Heart left ventricle (tissue), 16 donors: Measurements from ENCODE around the gene KCNQ1. TPM values are rescaled to one million over a fixed set of nuclear protein-coding genes. Genes with fewer than 3 reads are reported as not detected.

ENCODE experiments used
- ATAC-seq, 4 donors: fragments of 200-7000 bp; cut with Tn5 transposase; one replicate each; pipeline ENCODE4 v1.9.1; 2020 to 2022; ENCODE audit warnings: moderate library complexity in 4 of 4, mild to moderate bottlenecking in 3 of 4, moderate number of reproducible peaks in 1 of 4
- DNase-seq, 5 donors: peaks; one replicate each; pipeline ENCODE4 v3.0.0-alpha.2; 2020
- H3K27ac ChIP-seq, 12 donors: fragments of 200-600 bp; sonication (generic) in 4 of 12; one replicate each; pipeline versions ENCODE4 v1.5.0 to v1.8.0; 2016 to 2022; ENCODE audit warnings: mild to moderate bottlenecking in 2 of 12
- H3K27me3 ChIP-seq, 9 donors: fragments of 200-600 bp; sonication (generic) in 2 of 9; one replicate each; pipeline versions ENCODE4 v1.5.1 to v1.8.0; 2016 to 2022; ENCODE audit warnings: mild to moderate bottlenecking in 3 of 9
- H3K36me3 ChIP-seq, 9 donors: fragments of 200-600 bp; sonication (generic) in 2 of 9; one replicate each; pipeline versions ENCODE4 v1.5.0 to v1.8.0; 2018 to 2022; ENCODE audit warnings: mild to moderate bottlenecking in 2 of 9
- H3K4me1 ChIP-seq, 12 donors: fragments of 200-600 bp; sonication (generic) in 4 of 12; one replicate each; pipeline versions ENCODE4 v1.5.0 to v1.8.0; 2016 to 2022; ENCODE audit warnings: mild to moderate bottlenecking in 3 of 12
- H3K4me3 ChIP-seq, 12 donors: fragments of 200-600 bp; sonication (generic) in 4 of 12; one replicate each; pipeline versions ENCODE4 v1.5.0 to v1.8.0; 2017 to 2022; ENCODE audit warnings: mild to moderate bottlenecking in 9 of 12, moderate library complexity in 4 of 12
- H3K9me3 ChIP-seq, 12 donors: fragments of 200-600 bp; sonication (generic) in 4 of 12; one replicate each; pipeline versions ENCODE4 v1.5.0 to v1.8.0; 2016 to 2022; ENCODE audit warnings: mild to moderate bottlenecking in 1 of 12
- POLR2A ChIP-seq, 2 donors: fragments of 450-650 bp; IDR thresholded peaks; one replicate each; pipeline ENCODE4 v1.6.1; 2017; ENCODE audit warnings: antibody characterized with exemption in 2 of 2, mild to moderate bottlenecking in 2 of 2, moderate library complexity in 2 of 2
- whole genome bisulfite sequencing, 4 donors: extraction: QIAGEN DNeasy Blood & Tissue Kit in 2 of 4; methylation state at CpG; one replicate each; pipeline versions ENCODE4 v1.1.5 to v1.1.7; 2013 to 2018; 5-methylcytosine and 5-hydroxymethylcytosine counted together
- intact Hi-C, 10 donors: fragments of 100-400 bp; cut with DNase I; formaldehyde crosslinking; loops; one replicate each; pipeline versions ENCODE4 v1.11.1 to v1.14.2; 2022
- polyA plus RNA-seq, 2 donors: library from polyadenylated mRNA; stranded (reverse); fragments of 200-250 nt; gene quantifications; one replicate each; pipeline ENCODE4 v1.2.3, GENCODE V29; 2013
- total RNA-seq, 9 donors: library from RNA; depleted of rRNA in 2 of 9; stranded (reverse); fragments of >200 nt in 2 of 9; fragmentation: NEBNext Ultra II Directional in 3 of 9; extraction: Animal tissue kit (Norgen Biotek cat#: 25700) in 3 of 9; gene quantifications; one replicate each; pipeline versions ENCODE4 v1.1.0 to v1.2.4, GENCODE V29; 2016 to 2023
- TF ChIP-seq, protein P1 (sequence below), 12 donors: fragments of 200-600 bp; sonication (generic) in 4 of 12; IDR thresholded peaks; one replicate each; pipeline versions ENCODE4 v1.5.0 to v1.8.0; 2018 to 2022; ENCODE audit warnings: antibody characterized with exemption in 12 of 12, mild to moderate bottlenecking in 5 of 12
- donor health status: ischemic (EF 13 %, LVEDD 7.1; RV severe dilation, severe dysfunction).
- donor health status: healthy with polysubstance abuse.
- donor health status: DM: no; HTN: yes; CAD: no.
- donor health status: DM: no; HTN: no; CAD: no.
- donor health status: ischemic (EF 25% LVEDD 6.9; RV normal size, moderate dysfunction).
- donor health status: ischemic (EF 25% LVEDD 5.7; RV mildly dilated, moderate dysfunction).
- donor health status: healthy.
- donor health status: DM: yes; HTN: yes; CAD: no.
- donor health status: ischemic (EF 35%, LVEDD 5.7; RV mildly dilated, moderate dysfunction).
- donor health status: nonischemic (EF 11% LVEDD 7.7; RV severe dilation, severe dysfunction).
- donor health status: DM: yes; HTN: yes; CAD: no.
- donor health status: PGD.
- donor health status: ischemic (EF 29% LVEDD 5.4; RV normal size, mild dysfunction).
- donor health status: nonischemic (EF 23%, LVEDD 6.1; RV moderate dilation, normal function).

KCNQ1 gene
- total and polyA plus RNA-seq, 11 donors, result 18.6 to 42.4 (median 31.4) TPM

- DNase-seq (peak in 2 of 5 donors; percentile 29 to 54), ATAC-seq (peak in 1 of 4 donors; percentile 1)
- TF ChIP-seq, protein P1, sequence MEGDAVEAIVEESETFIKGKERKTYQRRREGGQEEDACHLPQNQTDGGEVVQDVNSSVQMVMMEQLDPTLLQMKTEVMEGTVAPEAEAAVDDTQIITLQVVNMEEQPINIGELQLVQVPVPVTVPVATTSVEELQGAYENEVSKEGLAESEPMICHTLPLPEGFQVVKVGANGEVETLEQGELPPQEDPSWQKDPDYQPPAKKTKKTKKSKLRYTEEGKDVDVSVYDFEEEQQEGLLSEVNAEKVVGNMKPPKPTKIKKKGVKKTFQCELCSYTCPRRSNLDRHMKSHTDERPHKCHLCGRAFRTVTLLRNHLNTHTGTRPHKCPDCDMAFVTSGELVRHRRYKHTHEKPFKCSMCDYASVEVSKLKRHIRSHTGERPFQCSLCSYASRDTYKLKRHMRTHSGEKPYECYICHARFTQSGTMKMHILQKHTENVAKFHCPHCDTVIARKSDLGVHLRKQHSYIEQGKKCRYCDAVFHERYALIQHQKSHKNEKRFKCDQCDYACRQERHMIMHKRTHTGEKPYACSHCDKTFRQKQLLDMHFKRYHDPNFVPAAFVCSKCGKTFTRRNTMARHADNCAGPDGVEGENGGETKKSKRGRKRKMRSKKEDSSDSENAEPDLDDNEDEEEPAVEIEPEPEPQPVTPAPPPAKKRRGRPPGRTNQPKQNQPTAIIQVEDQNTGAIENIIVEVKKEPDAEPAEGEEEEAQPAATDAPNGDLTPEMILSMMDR (IDR thresholded peaks at IDR 0.05), result no peak
- no peak for TF ChIP-seq POLR2A (IDR thresholded peaks at IDR 0.05)
- H3K36me3 ChIP-seq, result no peaks in the 10 kb centered on the region
- intact Hi-C loops, result loop anchor here in 1 of 10 donors (5.0 kb wide), 1 partner anchor 56 kb away; no protein-coding TSS in a partner anchor
- H3K9me3 ChIP-seq, result peaks cover 0 to 22% (median 3%) of the 10 kb centered on the region in 12 donors
- H3K4me1 ChIP-seq, result peaks cover 7 to 52% (median 39%) of the 10 kb centered on the region in 12 donors
- H3K4me3 ChIP-seq, result no peak overlapping the region
- no peaks in the 10 kb centered on the region for H3K27me3 ChIP-seq
- 50 to 60% (median 57%) methylated on average over 4 of the region's 4 CpGs for WGBS, 4 donors
- peak overlapping the region; percentile 78 to 96 (median 88) for H3K27ac ChIP-seq
These were observed 381.9 kb downstream of the KCNQ1 start for GRCh38 chr11:2826679-2827056.

- intact Hi-C loops, result loop anchor here in 1 of 10 donors (5.0 kb wide), 1 partner anchor 55 kb away; no protein-coding TSS in a partner anchor
These were observed 382.4 kb downstream of the KCNQ1 start for GRCh38 chr11:2827256-2827655.

DNA sequence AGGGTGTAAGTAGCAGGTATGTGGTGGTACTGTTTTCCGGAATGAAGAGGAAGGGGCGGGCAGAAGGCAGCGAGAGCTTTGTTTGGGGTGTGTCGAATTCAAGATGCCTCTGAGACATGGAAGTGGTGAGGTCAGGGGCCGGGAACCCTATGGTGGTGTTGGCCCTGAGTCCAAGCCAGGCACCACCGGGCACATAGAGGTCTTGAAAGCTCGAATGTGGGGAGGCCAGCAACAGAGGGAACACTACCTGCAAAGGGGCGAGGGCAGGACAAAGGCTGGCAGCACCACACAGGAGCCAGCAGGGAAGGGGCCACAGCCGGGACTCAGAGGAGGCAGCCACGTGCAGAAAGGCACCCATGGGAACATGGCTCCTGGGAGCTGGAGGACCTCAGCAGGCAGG, 383.0 kb downstream of the KCNQ1 start:
- H3K4me1 ChIP-seq, result peaks cover 7 to 52% (median 40%) of the 10 kb centered on the region in 12 donors
- H3K27ac ChIP-seq, result peak overlapping the region; percentile 15 to 96 (median 86)
- no peak for TF ChIP-seq POLR2A (IDR thresholded peaks at IDR 0.05)
- TF ChIP-seq, protein P1 (IDR thresholded peaks at IDR 0.05), result no peak
- DNase-seq (peak in 3 of 5 donors; percentile 22 to 32 (median 30)), ATAC-seq (no peak)
- intact Hi-C loops, result loop anchor here in 2 of 10 donors (2.0 to 5.0 kb wide), 2 partner anchors 55 to 57 kb away; partner anchors contain the start of gene CDKN1C (in 1 of the 2)
- H3K4me3 ChIP-seq, result no peak overlapping the region
- WGBS, 4 donors, result 69 to 81% (median 74%) methylated on average over 10 of the region's 10 CpGs
- peaks cover 0 to 18% (median 3%) of the 10 kb centered on the region in 12 donors for H3K9me3 ChIP-seq
- H3K36me3 ChIP-seq, result no peaks in the 10 kb centered on the region
- no peaks in the 10 kb centered on the region for H3K27me3 ChIP-seq

More at GRCh38 chr11:2827256-2827655, 382.4 kb downstream of the KCNQ1 start:
- H3K4me1 ChIP-seq, result peaks cover 7 to 52% (median 40%) of the 10 kb centered on the region in 12 donors
- H3K4me3 ChIP-seq, result no peak overlapping the region
- 75 to 95% (median 89%) methylated on average over 11 to 12 of the region's 12 CpGs for WGBS, 4 donors
- DNase-seq (peak in 3 of 5 donors; percentile 23 to 54 (median 28)), ATAC-seq (no peak)
- no peak for TF ChIP-seq POLR2A (IDR thresholded peaks at IDR 0.05)
- no peaks in the 10 kb centered on the region for H3K27me3 ChIP-seq
- peak overlapping the region; percentile 78 to 96 (median 88) for H3K27ac ChIP-seq
- peaks cover 0 to 22% (median 3%) of the 10 kb centered on the region in 12 donors for H3K9me3 ChIP-seq
- H3K36me3 ChIP-seq, result no peaks in the 10 kb centered on the region

GRCh38 chr11:2828585-2829330, 383.9 kb downstream of the KCNQ1 start:
- 60 to 67% (median 65%) methylated on average over 4 of the region's 4 CpGs for WGBS, 4 donors
- DNase-seq, result peak; percentile 44 to 59 (median 52)
- peak in 1 of 4 donors; percentile 9 for ATAC-seq

More at GRCh38 chr11:2828585-2829330, 383.9 kb downstream of the KCNQ1 start:
- no peak overlapping the region for H3K4me3 ChIP-seq
- H3K27me3 ChIP-seq, result no peaks in the 10 kb centered on the region
- intact Hi-C loops, result loop anchor here in 2 of 10 donors (2.0 to 5.0 kb wide), 2 partner anchors 54 to 56 kb away; partner anchors contain the start of gene CDKN1C (in 1 of the 2)
- peaks cover 0 to 14% (median 0%) of the 10 kb centered on the region in 12 donors for H3K9me3 ChIP-seq
- TF ChIP-seq POLR2A (IDR thresholded peaks at IDR 0.05), result no peak
- TF ChIP-seq, protein P1 (IDR thresholded peaks at IDR 0.05), result no peak
- H3K36me3 ChIP-seq, result no peaks in the 10 kb centered on the region
- H3K27ac ChIP-seq, result peak overlapping the region; percentile 15 to 96 (median 86)
- H3K4me1 ChIP-seq, result peaks cover 7 to 53% (median 40%) of the 10 kb centered on the region in 12 donors
